ENCODE measurements around the gene WDR77. TPM values are rescaled to one million over a fixed set of nuclear protein-coding genes. Genes with fewer than 3 reads are reported as not detected.

Gene WDR77
- total and polyA plus RNA-seq, 9 donors = 12.7 to 68.4 (median 21.7) TPM

- Histone ChIP-seq H3K36me3 (no peaks in the 10 kb centered on the region), H3K4me1 (ENCODE audit: insufficient read depth) (no peaks in the 10 kb centered on the region), H3K4me3 (no peak overlapping the region), H3K9me3 (no peaks in the 10 kb centered on the region), H3K27me3 (no peaks in the 10 kb centered on the region), H3K27ac (no peak overlapping the region)
- intact Hi-C loops (cut with DNase I) = no loop called here
- TF ChIP-seq EP300 (IDR thresholded peaks at IDR 0.05) (no peak), POLR2A (IDR thresholded peaks at IDR 0.05) (no peak), CTCF (IDR thresholded peaks at IDR 0.05) (no peak)
- DNase-seq = no peak
These were observed 20.5 kb upstream of the WDR77 start for GRCh38 chr1:111469539-111469938.

- intact Hi-C loops (cut with DNase I) = no loop called here
- Histone ChIP-seq H3K4me3 (no peak overlapping the region), H3K4me1 (ENCODE audit: insufficient read depth) (no peaks in the 10 kb centered on the region), H3K9me3 (no peaks in the 10 kb centered on the region), H3K27ac (no peak overlapping the region), H3K27me3 (no peaks in the 10 kb centered on the region), H3K36me3 (no peaks in the 10 kb centered on the region)
- no peak for TF ChIP-seq POLR2A (IDR thresholded peaks at IDR 0.05)
- TF ChIP-seq EP300 (IDR thresholded peaks at IDR 0.05) = no peak
- TF ChIP-seq CTCF (IDR thresholded peaks at IDR 0.05) = no peak
- DNase-seq = no peak
These were observed 19.7 kb upstream of the WDR77 start for GRCh38 chr1:111468717-111469100.

- H3K27me3 ChIP-seq = no peaks in the 10 kb centered on the region
- H3K36me3 ChIP-seq = no peaks in the 10 kb centered on the region
- no peaks in the 10 kb centered on the region for H3K9me3 ChIP-seq
- DNase-seq = no peak
- H3K4me1 ChIP-seq (ENCODE audit: insufficient read depth) = no peaks in the 10 kb centered on the region
- no peak overlapping the region for H3K27ac ChIP-seq
- intact Hi-C loops (cut with DNase I) = no loop called here
- no peak for TF ChIP-seq CTCF (IDR thresholded peaks at IDR 0.05)
- no peak for TF ChIP-seq POLR2A (IDR thresholded peaks at IDR 0.05)
- TF ChIP-seq EP300 (IDR thresholded peaks at IDR 0.05) = no peak
- WGBS, 3 donors = 86 to 91% (median 89%) methylated on average over 2 of the region's 2 CpGs
- H3K4me3 ChIP-seq = no peak overlapping the region
These were observed 19.0 kb upstream of the WDR77 start for GRCh38 chr1:111467865-111468716.

GRCh38 chr1:111466480-111466879, 17.4 kb upstream of the WDR77 start:
- WGBS, 3 donors = 0% methylated on average over 1 of the region's 1 CpG
- H3K4me1 ChIP-seq (ENCODE audit: insufficient read depth) = no peaks in the 10 kb centered on the region
- no peaks in the 10 kb centered on the region for H3K9me3 ChIP-seq
- intact Hi-C loops (cut with DNase I) = no loop called here
- H3K27ac ChIP-seq = no peak overlapping the region
- no peak overlapping the region for H3K4me3 ChIP-seq
- no peak for TF ChIP-seq EP300 (IDR thresholded peaks at IDR 0.05)
- TF ChIP-seq CTCF (IDR thresholded peaks at IDR 0.05) = no peak
- TF ChIP-seq POLR2A (IDR thresholded peaks at IDR 0.05) = no peak
- no peaks in the 10 kb centered on the region for H3K27me3 ChIP-seq
- H3K36me3 ChIP-seq = no peaks in the 10 kb centered on the region
- DNase-seq = no peak
